Amniotic stem cell (primary cell): ENCODE data around the gene PIGM.

Experiments
- DNase-seq: peaks from one replicate; lab custom pipeline; 2025; lab: John Stamatoyannopoulos, UW

PIGM gene

DNA sequence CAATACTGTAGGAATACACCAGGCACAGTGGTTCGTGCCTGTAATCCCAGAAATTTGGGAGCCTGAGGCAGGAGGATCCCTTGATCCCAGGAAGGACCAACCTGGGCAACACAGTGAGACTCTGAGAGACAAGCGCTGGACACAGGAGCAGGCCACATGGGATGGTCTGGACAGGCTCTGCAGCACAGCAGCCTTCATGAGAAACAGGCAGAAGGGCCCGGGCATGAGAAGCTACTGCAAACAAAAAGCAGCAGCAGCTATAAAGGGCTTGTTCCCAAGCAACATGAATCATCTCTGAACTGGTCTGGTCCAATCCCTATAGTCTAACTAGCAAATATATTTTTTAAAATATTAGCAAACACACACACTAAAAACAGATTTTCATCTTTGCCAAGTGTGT, 42.2 kb downstream of the PIGM start:
- DNase-seq = no peak

DNA sequence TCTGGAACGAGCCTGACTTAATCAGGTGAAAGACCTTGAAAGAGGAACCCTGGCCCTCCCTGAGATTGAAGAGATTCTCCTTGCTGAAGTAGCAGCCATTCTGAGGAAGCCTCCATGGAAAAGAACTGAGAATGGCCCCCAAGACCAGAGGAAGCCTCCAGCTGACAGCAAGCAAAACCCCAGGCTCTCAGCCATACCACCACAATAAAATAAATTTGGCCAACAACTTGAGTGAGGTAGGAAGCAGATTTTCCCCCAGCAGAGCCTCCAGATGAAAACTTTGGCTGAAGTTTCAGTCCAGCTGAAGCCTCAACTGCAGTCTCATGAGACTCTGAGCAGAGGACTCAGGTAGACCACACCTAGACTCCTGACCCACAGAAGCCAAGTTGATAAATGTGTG, 43.8 kb downstream of the PIGM start:
- DNase-seq = no peak

GRCh38 chr1:159987186-159987585, 44.6 kb downstream of the PIGM start:
- DNase-seq = no peak

DNA sequence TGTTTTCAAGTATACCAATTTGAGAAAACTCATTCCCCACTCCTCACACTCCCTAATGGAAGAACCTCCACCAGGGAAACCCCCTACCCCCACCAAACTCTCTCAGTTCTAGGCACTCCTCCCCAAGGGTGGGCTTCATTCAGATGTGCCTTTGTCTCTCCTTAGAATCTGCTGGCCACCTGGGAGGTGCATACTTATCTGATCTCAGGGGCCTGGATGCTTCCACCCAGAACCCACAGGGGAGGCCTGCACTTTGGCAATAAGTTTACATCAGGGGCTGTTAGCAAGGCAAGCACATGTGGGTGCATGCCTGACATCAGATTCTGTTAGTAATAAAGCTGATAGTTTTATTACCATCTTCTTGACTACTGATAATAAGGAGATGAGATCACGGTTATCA, 45.3 kb downstream of the PIGM start:
- DNase-seq = no peak

- no peak for DNase-seq
Measured at GRCh38 chr1:159986093-159986492, 45.7 kb downstream of the PIGM start.

- no peak for DNase-seq
Measured at GRCh38 chr1:159985473-159985872, 46.3 kb downstream of the PIGM start.

GRCh38 chr1:159983681-159984080, 48.1 kb downstream of the PIGM start:
- no peak for DNase-seq

GRCh38 chr1:159982280-159982679, 49.5 kb downstream of the PIGM start:
- DNase-seq = no peak

DNA sequence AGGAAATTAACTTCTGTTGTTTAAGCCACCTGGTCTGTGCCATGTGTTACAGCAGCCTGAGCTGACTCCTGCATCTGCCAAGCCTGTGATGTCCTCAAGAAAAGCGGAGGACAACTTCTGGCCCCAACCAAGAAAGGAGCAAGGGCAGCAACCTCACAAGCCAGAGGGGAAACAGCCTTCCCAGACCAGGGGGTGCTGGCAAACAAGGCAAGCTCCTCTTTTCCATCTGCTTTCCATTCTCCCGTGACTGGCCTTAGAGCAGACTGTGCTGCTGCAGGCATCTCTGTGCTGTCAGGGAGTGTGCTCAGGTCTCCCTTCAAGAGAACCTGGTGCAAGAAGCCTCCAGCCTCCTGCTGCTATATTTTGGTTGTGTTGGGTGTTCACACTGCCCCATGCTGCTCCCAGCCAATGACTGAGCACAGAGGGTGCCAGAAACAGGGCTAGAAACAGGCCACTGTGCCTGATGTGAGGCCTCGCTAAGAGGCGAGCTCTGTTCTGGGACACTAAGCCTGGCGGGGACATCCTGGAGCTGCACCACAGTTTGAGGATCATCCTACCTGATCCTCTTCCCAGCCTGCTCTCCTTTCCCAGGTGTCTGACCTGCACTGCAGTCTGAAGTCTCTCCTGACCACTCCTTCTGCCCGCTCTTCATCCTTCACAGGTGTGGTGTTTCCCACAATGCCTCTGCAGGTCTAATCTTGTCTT, 50.3 kb downstream of the PIGM start:
- no peak for DNase-seq

GRCh38 chr1:159980786-159981185, 51.0 kb downstream of the PIGM start:
- no peak for DNase-seq

DNA sequence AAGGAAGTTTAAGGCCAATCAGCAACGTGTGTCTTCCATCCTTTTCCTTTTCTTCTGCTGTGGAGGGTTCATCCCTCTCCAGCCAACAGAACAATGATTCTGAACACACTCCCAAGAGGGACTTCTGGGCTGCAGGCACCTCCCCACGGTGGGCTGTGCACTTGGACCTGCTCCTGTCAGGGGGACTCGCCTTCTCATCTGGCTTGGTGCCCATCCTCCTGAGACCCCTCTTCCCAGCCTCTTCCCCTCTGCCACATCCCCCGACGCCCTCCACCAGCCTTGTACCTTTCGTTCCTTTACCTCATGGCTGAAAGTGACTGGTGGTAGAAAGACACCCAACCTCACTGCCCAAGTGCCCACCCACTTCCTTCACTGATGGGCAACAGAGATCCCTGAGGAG, 51.7 kb downstream of the PIGM start:
- no peak for DNase-seq

- no peak for DNase-seq
Measured at GRCh38 chr1:159979257-159979656, 52.5 kb downstream of the PIGM start.

GRCh38 chr1:159978107-159978398, 53.7 kb downstream of the PIGM start:
- DNase-seq = no peak

DNA sequence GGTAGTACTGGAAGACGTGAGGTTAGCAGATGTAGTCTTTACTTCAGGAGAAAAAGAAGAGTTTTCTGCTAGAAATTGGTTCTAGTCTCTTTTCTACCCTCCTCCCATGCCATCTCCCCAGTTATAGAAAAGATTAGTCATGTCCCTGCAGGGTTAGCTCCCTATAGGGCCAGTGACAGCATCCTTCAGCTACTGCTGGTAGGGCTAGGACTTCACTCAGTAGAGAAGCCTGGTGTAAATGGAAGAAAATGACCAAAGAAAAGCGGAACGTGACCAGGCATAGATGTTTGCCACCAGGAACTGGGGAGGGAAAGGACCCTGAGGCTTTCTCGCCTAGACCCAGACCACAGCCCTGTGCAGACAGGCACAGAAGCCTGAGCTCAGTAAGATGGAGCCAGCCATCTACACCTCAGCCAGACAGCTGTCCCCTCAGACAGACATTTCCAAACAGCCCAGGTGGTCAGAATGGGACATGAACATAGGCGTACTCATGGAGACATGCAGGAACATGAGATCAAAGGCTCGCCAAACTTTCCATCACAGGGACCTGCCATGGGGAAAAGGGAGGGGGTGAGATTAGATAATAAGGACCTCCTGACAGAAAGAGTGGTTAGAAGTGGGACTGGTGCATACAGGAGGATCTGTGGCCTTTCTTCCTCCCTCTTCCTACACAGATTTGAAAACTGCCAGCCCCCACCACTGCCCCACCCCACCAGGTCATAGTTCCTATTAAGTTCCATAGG, 54.3 kb downstream of the PIGM start:
- no peak for DNase-seq
